GM23338 (cell line): ENCODE measurements around the gene NT5DC2. TPM values are rescaled to one million over a fixed set of nuclear protein-coding genes. Genes with fewer than 3 reads are reported as not detected.

Experiments used
- ATAC-seq: fragments of 200-7000 bp; cut with Tn5 transposase; 3 replicates; pipeline ENCODE4 v1.9.1; 2020
- DNase-seq: peaks from one replicate; pipeline ENCODE4 v3.0.0-alpha.2; 2015; ENCODE audit warnings: low spot score
- H2AFZ ChIP-seq: fragments of 200-600 bp; sonication (generic); 2 replicates; pipeline ENCODE4 v1.8.0; 2016; ENCODE audit warnings: antibody characterized with exemption, mild to moderate bottlenecking, moderate library complexity
- H3F3A ChIP-seq: fragments of 200-600 bp; sonication (generic); replicated peaks from 2 replicates; pipeline ENCODE4 v1.8.0; 2017; ENCODE audit warnings: antibody characterized with exemption, mixed run types, low read depth
- H3K27ac ChIP-seq: fragments of 200-600 bp; sonication (generic); 2 replicates; pipeline ENCODE4 v1.6.1; 2016; ENCODE audit warnings: low read depth
- H3K27me3 ChIP-seq: fragments of 200-600 bp; sonication (generic); 2 replicates; pipeline ENCODE4 v1.8.0; 2016; ENCODE audit warnings: mild to moderate bottlenecking, mixed run types, moderate library complexity; ENCODE audit not compliant: insufficient read depth
- H3K36me3 ChIP-seq: fragments of 200-600 bp; sonication (generic); 2 replicates; pipeline ENCODE4 v1.8.0; 2016; ENCODE audit warnings: mild to moderate bottlenecking; ENCODE audit not compliant: insufficient read depth
- H3K4me1 ChIP-seq: fragments of 200-600 bp; sonication (generic); 2 replicates; pipeline ENCODE4 v1.8.0; 2016; ENCODE audit warnings: mild to moderate bottlenecking, moderate library complexity; ENCODE audit not compliant: insufficient read depth
- H3K4me2 ChIP-seq: fragments of 200-600 bp; sonication (generic); 2 replicates; pipeline ENCODE4 v1.7.1; 2017; ENCODE audit warnings: mixed run types
- H3K4me3 ChIP-seq: fragments of 200-600 bp; sonication (generic); 2 replicates; pipeline ENCODE4 v1.6.1; 2016; ENCODE audit warnings: mixed run types
- H3K79me2 ChIP-seq: fragments of 200-600 bp; sonication (generic); replicated peaks from 2 replicates; pipeline ENCODE4 v1.8.0; 2017; ENCODE audit warnings: mild to moderate bottlenecking; ENCODE audit not compliant: insufficient read depth
- H3K9me2 ChIP-seq: fragments of 200-600 bp; sonication (generic); 2 replicates; pipeline ENCODE4 v1.8.0; 2017; ENCODE audit not compliant: insufficient read depth
- H4K20me1 ChIP-seq: fragments of 200-600 bp; sonication (generic); replicated peaks from 2 replicates; pipeline ENCODE4 v1.8.0; 2017; ENCODE audit warnings: mild to moderate bottlenecking; ENCODE audit not compliant: insufficient read depth
- H3K27ac Mint-ChIP-seq: 2 replicates; pipeline ENCODE4 v1.8.0; 2020; ENCODE audit warnings: inconsistent platforms, mild to moderate bottlenecking, moderate library complexity, mixed read lengths
- H3K27me3 Mint-ChIP-seq: 3 replicates; pipeline ENCODE4 v1.8.0; 2022; ENCODE audit warnings: low read depth, mild to moderate bottlenecking, moderate library complexity, mixed read lengths, inconsistent platforms; ENCODE audit not compliant: insufficient read depth, poor library complexity
- H3K36me3 Mint-ChIP-seq: 3 replicates; pipeline ENCODE4 v1.8.0; 2021; ENCODE audit warnings: low read depth, mild to moderate bottlenecking, inconsistent platforms, moderate library complexity, mixed read lengths
- H3K4me1 Mint-ChIP-seq: 3 replicates; pipeline ENCODE4 v1.8.0; 2020; ENCODE audit warnings: mild to moderate bottlenecking, inconsistent platforms, mixed read lengths
- H3K4me3 Mint-ChIP-seq: 3 replicates; pipeline ENCODE4 v1.8.0; 2021; ENCODE audit warnings: moderate library complexity, mild to moderate bottlenecking, inconsistent platforms, mixed read lengths
- H3K9me3 Mint-ChIP-seq: 3 replicates; pipeline ENCODE4 v1.8.0; 2020; ENCODE audit warnings: moderate library complexity, mild to moderate bottlenecking, inconsistent platforms, mixed read lengths
- EZH2phosphoT487 ChIP-seq: fragments of 200-600 bp; sonication (generic); IDR thresholded peaks from one replicate; pipeline ENCODE4 v1.8.1; 2018; ENCODE audit warnings: antibody characterized with exemption; ENCODE audit not compliant: unreplicated experiment
- JUNB ChIP-seq: IDR thresholded peaks from one replicate; pipeline ENCODE4 v1.6.1; 2016; ENCODE audit warnings: antibody characterized with exemption; ENCODE audit not compliant: unreplicated experiment
- NANOG ChIP-seq: IDR thresholded peaks from 2 replicates; pipeline ENCODE4 v1.6.1; 2016; ENCODE audit warnings: antibody characterized with exemption, borderline replicate concordance
- POLR2AphosphoS5 ChIP-seq: IDR thresholded peaks from 2 replicates; pipeline ENCODE4 v1.6.1; 2016; ENCODE audit warnings: antibody characterized with exemption, low read depth
- STAT1 ChIP-seq: IDR thresholded peaks from one replicate; pipeline ENCODE4 v1.6.1; 2016; ENCODE audit warnings: antibody characterized with exemption; ENCODE audit not compliant: unreplicated experiment
- ZNF114 ChIP-seq: fragments of 250-450 bp; sonication (Bioruptor Pico); IDR thresholded peaks from 2 replicates; pipeline ENCODE4 v1.5.0; 2020; ENCODE audit warnings: mild to moderate bottlenecking, moderate library complexity
- polyA plus RNA-seq: library from polyadenylated mRNA; unstranded; fragments of >200 nt; fragmentation: Nextera tagmentation; extraction: Ambion mirVana; gene quantifications from 2 replicates; pipeline ENCODE4 v1.2.1, GENCODE V29; 2016
- total RNA-seq: library from RNA; depleted of rRNA; stranded (reverse); fragments of >200 nt; shearing (Covaris generic); gene quantifications from 2 replicates; pipeline ENCODE4 v1.2.3, GENCODE V29; 2014
- TF ChIP-seq, protein P1 (sequence below), 2 experiments: fragments of 200-600 bp in 1 of 2; sonication (generic) in 1 of 2; conservative IDR thresholded peaks; 2 replicates each; pipeline versions ENCODE4 v1.5.1 to v1.6.1; 2016 to 2017; ENCODE audit warnings: antibody characterized with exemption in 2 of 2, low read depth in 2 of 2, mild to moderate bottlenecking in 2 of 2, moderate library complexity in 1 of 2
- TF ChIP-seq, protein P2 (sequence below): IDR thresholded peaks from 2 replicates; pipeline ENCODE4 v1.6.1; 2016; ENCODE audit warnings: antibody characterized with exemption
- TF ChIP-seq, protein P3 (sequence below): fragments of 250-450 bp; sonication (Bioruptor Pico); IDR thresholded peaks from 2 replicates; pipeline ENCODE4 v1.5.0; 2020; ENCODE audit warnings: mild to moderate bottlenecking, moderate library complexity

NT5DC2 gene
- total and polyA plus RNA-seq, 2 experiments from 2014 or later = 269 to 324 TPM

DNA sequence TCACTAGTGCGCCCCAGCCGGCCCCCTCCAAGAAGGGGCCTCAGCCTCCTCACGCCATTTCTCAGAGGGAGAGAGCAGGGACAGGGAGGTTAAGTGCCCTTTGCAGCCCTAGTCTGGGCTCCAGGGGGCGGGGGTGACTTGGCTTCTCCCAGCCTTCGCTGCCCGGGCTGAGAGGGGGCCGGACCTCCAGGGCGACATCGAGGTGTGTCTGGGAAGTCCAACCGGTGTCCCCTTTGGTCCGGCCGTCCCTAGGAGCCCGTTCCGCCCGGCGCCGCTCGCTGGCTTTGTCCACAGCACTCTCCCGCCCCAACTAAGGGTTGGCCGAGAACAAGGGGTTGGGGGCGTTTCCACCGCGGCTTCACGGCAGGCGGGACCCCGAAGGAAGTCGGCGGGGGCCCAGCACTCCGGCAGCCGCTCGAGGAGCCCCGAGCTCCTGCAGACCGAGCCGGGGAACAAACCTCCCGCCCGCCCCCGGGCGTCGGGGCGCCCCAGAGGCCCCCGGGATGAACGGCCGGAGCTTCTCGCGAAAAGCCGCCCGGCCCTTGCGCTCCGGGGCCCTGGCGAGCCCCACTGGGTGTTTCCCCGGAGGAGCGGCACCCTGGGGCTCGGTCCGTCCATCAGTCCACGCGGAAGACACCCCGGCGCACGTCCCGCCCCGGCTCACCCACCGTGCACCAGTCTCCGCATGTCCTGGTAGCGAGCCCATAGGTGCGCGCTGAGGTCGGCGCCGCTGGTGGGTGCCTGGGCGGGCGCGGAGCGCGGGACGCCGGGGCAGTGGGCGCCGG is 627 bp downstream of the NT5DC2 start:
- no peaks in the 10 kb centered on the region for H3K9me2 ChIP-seq
- H3K4me2 ChIP-seq = peak overlapping the region; percentile 97
- H4K20me1 ChIP-seq = peaks cover 26% of the 10 kb centered on the region
- Mint-ChIP-seq H3K4me3 (peak overlapping the region; percentile 84), H3K9me3 (no peaks in the 10 kb centered on the region), H3K27me3 (peaks cover 26% of the 10 kb centered on the region), H3K4me1 (peaks cover 31% of the 10 kb centered on the region), H3K36me3 (peaks cover 18% of the 10 kb centered on the region), H3K27ac (no peak overlapping the region)
- H3K4me1 ChIP-seq = peaks cover 34% of the 10 kb centered on the region
- H2AFZ ChIP-seq = no peak overlapping the region
- peaks cover 50% of the 10 kb centered on the region for H3K79me2 ChIP-seq
- TF ChIP-seq EZH2phosphoT487 (no peak), POLR2AphosphoS5 (no peak), ZNF114 (CRISPR knock-in tag) (no peak)
- TF ChIP-seq, protein P1, sequence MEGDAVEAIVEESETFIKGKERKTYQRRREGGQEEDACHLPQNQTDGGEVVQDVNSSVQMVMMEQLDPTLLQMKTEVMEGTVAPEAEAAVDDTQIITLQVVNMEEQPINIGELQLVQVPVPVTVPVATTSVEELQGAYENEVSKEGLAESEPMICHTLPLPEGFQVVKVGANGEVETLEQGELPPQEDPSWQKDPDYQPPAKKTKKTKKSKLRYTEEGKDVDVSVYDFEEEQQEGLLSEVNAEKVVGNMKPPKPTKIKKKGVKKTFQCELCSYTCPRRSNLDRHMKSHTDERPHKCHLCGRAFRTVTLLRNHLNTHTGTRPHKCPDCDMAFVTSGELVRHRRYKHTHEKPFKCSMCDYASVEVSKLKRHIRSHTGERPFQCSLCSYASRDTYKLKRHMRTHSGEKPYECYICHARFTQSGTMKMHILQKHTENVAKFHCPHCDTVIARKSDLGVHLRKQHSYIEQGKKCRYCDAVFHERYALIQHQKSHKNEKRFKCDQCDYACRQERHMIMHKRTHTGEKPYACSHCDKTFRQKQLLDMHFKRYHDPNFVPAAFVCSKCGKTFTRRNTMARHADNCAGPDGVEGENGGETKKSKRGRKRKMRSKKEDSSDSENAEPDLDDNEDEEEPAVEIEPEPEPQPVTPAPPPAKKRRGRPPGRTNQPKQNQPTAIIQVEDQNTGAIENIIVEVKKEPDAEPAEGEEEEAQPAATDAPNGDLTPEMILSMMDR (conservative IDR thresholded peaks at IDR 0.05; ENCODE audit: low read depth in 2 of 2) = 0 out of 4 replicates have a peak, but pooled peaks of 1 of the 2 experiments have one; percentile 0
- TF ChIP-seq, protein P2, sequence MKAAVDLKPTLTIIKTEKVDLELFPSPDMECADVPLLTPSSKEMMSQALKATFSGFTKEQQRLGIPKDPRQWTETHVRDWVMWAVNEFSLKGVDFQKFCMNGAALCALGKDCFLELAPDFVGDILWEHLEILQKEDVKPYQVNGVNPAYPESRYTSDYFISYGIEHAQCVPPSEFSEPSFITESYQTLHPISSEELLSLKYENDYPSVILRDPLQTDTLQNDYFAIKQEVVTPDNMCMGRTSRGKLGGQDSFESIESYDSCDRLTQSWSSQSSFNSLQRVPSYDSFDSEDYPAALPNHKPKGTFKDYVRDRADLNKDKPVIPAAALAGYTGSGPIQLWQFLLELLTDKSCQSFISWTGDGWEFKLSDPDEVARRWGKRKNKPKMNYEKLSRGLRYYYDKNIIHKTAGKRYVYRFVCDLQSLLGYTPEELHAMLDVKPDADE = no peak
- ATAC-seq (peak; percentile 0; the same call in 2 of the 3 replicates), DNase-seq (peak; percentile 70)
- peaks cover 18% of the 10 kb centered on the region for H3F3A ChIP-seq
- no peak overlapping the region for H3K27ac ChIP-seq
- no peaks in the 10 kb centered on the region for H3K36me3 ChIP-seq
- H3K4me3 ChIP-seq = peak overlapping the region; percentile 80
- H3K27me3 ChIP-seq = no peaks in the 10 kb centered on the region

DNA sequence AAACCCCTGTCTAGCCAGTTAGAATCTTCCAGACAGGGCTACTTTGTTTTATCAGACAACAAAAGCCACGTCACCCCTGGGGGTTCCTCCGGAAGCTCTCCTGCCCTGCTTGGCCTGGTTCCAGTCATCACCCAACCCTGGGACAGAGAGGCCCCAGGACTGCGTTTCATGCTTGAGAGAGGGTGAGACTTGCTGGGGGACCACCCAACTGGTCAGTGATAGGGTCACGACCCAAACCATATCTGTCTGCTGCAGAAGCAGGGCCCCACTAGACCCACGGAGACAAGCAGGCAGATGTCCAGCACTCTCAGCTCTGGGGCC is 1.2 kb downstream of the NT5DC2 start:
- H3K4me1 Mint-ChIP-seq = peaks cover 26% of the 10 kb centered on the region
- Histone ChIP-seq H3K4me1 (peaks cover 28% of the 10 kb centered on the region), H3K4me3 (peak overlapping the region; percentile 80), H3K27me3 (no peaks in the 10 kb centered on the region), H3K4me2 (peak overlapping the region; percentile 97), H3K79me2 (peaks cover 44% of the 10 kb centered on the region), H3F3A (peaks cover 18% of the 10 kb centered on the region), H4K20me1 (peaks cover 20% of the 10 kb centered on the region), H3K9me2 (no peaks in the 10 kb centered on the region), H2AFZ (no peak overlapping the region), H3K36me3 (no peaks in the 10 kb centered on the region), H3K27ac (no peak overlapping the region)
- no peaks in the 10 kb centered on the region for H3K9me3 Mint-ChIP-seq
- peaks cover 22% of the 10 kb centered on the region for H3K36me3 Mint-ChIP-seq
- H3K27ac Mint-ChIP-seq = no peak overlapping the region
- no peak for DNase-seq
- peaks cover 24% of the 10 kb centered on the region for H3K27me3 Mint-ChIP-seq
- no peak for ATAC-seq
- peak overlapping the region; percentile 84 for H3K4me3 Mint-ChIP-seq
- TF ChIP-seq, protein P1 (conservative IDR thresholded peaks at IDR 0.05; ENCODE audit: low read depth in 2 of 2) = no peak
- TF ChIP-seq POLR2AphosphoS5 = no peak
- TF ChIP-seq, protein P3, sequence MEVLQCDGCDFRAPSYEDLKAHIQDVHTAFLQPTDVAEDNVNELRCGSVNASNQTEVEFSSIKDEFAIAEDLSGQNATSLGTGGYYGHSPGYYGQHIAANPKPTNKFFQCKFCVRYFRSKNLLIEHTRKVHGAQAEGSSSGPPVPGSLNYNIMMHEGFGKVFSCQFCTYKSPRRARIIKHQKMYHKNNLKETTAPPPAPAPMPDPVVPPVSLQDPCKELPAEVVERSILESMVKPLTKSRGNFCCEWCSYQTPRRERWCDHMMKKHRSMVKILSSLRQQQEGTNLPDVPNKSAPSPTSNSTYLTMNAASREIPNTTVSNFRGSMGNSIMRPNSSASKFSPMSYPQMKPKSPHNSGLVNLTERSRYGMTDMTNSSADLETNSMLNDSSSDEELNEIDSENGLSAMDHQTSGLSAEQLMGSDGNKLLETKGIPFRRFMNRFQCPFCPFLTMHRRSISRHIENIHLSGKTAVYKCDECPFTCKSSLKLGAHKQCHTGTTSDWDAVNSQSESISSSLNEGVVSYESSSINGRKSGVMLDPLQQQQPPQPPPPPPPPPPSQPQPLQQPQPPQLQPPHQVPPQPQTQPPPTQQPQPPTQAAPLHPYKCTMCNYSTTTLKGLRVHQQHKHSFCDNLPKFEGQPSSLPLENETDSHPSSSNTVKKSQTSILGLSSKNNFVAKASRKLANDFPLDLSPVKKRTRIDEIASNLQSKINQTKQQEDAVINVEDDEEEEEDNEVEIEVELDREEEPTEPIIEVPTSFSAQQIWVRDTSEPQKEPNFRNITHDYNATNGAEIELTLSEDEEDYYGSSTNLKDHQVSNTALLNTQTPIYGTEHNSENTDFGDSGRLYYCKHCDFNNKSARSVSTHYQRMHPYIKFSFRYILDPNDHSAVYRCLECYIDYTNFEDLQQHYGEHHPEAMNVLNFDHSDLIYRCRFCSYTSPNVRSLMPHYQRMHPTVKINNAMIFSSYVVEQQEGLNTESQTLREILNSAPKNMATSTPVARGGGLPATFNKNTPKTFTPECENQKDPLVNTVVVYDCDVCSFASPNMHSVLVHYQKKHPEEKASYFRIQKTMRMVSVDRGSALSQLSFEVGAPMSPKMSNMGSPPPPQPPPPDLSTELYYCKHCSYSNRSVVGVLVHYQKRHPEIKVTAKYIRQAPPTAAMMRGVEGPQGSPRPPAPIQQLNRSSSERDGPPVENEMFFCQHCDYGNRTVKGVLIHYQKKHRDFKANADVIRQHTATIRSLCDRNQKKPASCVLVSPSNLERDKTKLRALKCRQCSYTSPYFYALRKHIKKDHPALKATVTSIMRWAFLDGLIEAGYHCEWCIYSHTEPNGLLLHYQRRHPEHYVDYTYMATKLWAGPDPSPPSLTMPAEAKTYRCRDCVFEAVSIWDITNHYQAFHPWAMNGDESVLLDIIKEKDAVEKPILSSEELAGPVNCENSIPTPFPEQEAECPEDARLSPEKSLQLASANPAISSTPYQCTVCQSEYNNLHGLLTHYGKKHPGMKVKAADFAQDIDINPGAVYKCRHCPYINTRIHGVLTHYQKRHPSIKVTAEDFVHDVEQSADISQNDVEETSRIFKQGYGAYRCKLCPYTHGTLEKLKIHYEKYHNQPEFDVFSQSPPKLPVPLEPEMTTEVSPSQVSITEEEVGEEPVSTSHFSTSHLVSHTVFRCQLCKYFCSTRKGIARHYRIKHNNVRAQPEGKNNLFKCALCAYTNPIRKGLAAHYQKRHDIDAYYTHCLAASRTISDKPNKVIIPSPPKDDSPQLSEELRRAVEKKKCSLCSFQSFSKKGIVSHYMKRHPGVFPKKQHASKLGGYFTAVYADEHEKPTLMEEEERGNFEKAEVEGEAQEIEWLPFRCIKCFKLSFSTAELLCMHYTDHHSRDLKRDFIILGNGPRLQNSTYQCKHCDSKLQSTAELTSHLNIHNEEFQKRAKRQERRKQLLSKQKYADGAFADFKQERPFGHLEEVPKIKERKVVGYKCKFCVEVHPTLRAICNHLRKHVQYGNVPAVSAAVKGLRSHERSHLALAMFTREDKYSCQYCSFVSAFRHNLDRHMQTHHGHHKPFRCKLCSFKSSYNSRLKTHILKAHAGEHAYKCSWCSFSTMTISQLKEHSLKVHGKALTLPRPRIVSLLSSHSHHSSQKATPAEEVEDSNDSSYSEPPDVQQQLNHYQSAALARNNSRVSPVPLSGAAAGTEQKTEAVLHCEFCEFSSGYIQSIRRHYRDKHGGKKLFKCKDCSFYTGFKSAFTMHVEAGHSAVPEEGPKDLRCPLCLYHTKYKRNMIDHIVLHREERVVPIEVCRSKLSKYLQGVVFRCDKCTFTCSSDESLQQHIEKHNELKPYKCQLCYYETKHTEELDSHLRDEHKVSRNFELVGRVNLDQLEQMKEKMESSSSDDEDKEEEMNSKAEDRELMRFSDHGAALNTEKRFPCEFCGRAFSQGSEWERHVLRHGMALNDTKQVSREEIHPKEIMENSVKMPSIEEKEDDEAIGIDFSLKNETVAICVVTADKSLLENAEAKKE (CRISPR knock-in tag) = no peak
- no peak for TF ChIP-seq NANOG
- TF ChIP-seq STAT1 = no peak
- no peak for TF ChIP-seq ZNF114 (CRISPR knock-in tag)
- no peak for TF ChIP-seq EZH2phosphoT487
- TF ChIP-seq JUNB = no peak
